HG03354 (cell line): Measurements from ENCODE around the gene DCAKD.

Experiments
- ATAC-seq: cut with Tn5 transposase; IDR thresholded peaks from one replicate; pipeline ENCODE4 v1.9.1; 2021; ENCODE audit warnings: mild to moderate bottlenecking; ENCODE audit not compliant: unreplicated experiment, poor library complexity, severe bottlenecking

DCAKD gene

DNA sequence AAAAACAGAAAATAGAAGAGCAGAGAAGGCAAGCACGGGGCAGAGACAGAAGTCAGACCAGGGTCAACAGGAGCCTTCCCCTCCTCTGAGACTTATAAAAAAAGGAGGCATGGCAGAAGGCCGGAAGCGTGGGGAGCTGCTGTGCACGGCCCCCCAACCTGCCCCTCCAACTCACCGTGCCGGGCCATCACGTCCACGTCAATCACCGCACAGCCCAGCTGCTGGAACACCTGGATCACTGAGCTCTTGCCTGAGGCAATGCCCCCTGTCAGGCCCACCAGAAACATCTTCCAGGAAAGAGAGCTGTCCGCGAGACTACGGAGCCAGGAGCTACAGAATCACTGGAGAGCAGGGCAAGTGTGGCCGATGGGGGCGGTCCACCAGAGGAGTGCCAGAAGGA is 16.8 kb downstream of the DCAKD start:
- no peak for ATAC-seq

DNA sequence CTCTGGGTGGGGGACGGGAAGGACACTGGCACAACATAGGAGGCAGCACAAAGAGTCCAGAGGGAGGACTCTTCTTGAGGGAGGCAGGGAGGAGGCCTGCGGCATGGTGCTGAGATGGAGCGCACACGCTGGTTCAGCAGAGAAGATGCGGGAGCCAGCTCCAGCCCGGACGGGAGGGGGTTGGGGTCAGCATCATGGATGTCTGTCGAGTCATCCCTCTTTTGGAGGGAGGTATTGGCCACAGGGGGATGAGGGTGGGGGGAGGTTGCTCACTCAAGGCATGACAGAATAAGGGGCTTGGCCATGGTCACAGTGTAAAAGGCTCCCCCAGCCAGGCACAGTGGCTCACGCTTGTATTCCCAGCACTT is 19.3 kb downstream of the DCAKD start:
- ATAC-seq, result no peak

GRCh38 chr17:45031231-45032173 is 19.9 kb downstream of the DCAKD start:
- ATAC-seq, result no peak

DNA sequence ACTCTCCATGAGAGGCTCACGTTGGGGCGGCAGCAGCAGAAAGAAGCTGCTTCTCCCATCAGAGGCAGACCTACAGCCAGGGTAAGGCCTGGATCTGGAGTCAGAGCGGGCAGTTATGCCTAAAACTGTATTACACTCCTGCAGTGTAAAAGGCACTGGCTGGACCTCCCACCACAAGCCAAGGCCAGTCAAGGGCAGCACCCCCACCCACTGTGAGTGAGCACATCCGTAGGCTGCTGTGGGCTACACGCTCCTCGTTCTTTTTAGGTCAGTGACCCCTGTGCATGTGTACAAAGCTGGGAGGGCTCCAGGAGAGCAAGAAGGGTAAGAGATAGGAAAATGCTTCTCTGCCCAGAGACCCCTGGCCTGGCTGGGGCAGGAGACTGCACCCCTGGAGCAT is 20.7 kb downstream of the DCAKD start:
- no peak for ATAC-seq

- ATAC-seq, result no peak
These were observed 21.5 kb downstream of the DCAKD start for GRCh38 chr17:45029758-45030423.

GRCh38 chr17:45029096-45029495 is 22.3 kb downstream of the DCAKD start:
- no peak for ATAC-seq

DNA sequence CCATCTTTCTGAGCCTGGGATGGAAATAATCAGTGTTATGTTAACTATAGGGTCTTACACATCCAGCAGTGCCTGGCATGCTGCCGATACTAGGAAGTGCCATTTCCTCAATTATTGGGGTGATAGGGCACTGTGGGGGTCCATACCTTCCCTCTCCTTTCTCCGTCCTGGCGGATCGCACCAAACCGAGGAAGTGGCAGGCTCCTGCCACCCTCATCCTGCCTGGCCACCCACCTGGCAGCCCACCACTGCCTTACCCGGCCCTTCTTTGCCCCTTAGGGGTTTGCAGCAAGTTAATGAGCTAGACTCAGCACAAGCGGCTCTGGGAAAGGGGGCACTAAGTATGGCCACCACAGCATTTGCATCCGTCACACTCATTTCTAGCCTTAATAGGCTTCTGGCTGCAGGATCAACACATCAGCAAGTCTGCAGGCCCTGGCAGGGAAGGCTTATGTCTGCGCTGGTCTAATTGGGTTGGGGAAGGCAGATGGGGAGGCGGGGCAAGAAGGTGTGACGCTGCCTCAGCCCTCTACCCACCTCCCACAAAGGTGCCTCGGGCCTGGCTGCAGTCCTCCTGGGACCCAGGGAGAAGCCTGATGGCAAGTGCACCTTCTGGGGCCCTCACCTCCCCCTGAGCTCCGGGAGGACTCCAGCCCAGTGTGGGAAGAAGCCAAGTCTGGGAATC is 28.6 kb downstream of the DCAKD start:
- ATAC-seq, result no peak

DNA sequence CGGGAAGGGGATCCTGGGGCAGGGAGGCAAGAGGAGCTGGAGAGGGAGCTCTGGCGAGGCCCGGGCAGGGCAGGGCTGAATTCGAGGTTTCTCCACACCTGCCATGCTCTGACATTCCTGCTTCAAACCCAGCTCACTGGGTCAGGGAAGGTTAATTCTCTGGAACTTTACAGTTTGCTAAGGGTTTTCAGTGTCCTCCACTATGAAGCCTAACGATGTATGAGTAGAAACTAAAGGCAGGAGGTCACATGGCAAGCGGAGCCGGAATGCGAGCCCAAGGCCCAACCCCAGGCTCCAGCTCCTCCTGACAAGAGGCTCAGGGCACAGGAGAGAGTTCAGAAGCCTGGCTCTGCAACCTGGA is 29.2 kb downstream of the DCAKD start:
- ATAC-seq, result no peak

- ATAC-seq, result peak; percentile 55
These were observed 29.7 kb downstream of the DCAKD start for GRCh38 chr17:45021607-45022287.

DNA sequence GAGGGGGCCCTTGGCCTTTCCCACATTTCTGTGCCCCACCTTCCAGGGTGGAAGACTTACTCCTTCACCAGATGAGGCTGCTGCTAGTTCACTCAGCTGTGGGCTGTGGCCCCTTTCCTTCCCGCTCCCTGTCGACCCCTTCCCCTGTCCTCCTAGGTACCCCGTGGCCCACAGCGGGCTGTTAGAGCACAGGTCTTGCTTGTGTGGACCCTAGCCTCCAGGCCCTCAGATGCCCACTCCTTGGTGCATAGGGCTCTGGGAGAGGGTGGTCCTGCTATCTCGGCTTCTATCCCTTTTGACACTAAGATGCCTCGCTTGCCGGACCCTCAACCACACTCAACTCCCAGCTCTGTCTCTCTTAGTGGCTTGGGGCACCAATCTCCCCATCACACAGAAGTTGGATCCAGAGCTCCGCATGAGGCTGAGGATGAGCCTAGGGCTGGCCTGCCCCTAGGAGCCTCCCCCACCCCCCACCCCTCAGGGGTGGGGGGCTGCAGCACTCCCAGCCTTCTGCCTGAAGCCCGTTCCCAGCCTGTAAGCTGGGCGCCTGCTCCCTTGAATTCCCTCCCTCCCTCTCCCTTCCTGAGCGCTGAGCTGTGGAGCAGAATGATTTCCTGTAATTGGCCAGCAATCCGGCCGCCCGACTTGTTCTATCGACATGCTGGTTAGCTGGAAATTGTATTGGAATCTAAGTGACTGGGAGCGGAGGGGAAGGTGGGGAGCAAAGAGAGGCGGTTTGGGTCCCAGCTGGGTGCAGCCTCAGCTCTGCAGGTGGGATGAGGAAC is 30.9 kb downstream of the DCAKD start:
- ATAC-seq, result no peak

GRCh38 chr17:45018848-45019711 is 32.4 kb downstream of the DCAKD start:
- no peak for ATAC-seq

DNA sequence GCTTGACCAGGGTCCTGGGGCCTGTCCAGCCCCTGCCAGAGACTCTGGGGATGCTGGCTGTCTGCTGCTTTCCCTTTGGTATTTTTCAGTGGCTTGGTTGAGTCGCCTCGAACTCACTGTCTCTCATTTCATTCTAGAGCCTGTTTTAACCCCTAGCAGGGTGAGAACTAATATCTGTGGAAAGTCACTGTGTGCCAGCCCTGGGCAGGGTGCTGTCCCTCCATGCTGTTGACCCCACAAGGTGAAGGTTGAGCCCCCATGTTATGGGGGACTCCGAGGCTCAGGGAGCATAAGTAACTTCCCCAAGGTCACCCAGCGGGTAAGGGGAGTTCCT is 33.0 kb downstream of the DCAKD start:
- no peak for ATAC-seq

GRCh38 chr17:45016823-45017222 is 34.6 kb downstream of the DCAKD start:
- ATAC-seq, result no peak

DNA sequence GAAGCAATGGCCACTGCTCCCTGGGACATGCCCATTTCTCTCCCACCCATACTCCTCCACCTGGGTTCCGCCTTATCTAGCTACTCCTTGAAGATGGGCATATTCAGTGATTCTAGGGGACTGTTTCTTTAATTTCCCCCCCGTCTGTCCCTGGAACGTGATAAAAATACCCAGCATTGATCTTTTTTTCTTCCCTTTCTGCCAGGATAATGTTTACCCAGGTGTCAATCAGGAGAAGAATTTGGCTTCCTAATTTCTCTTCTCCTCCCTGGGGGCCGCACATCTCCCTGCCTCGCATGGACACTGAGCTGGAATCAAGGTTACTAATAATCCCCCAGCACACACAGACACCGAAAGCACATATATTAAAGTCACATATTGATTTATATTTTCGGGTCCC is 35.2 kb downstream of the DCAKD start:
- ATAC-seq, result no peak

DNA sequence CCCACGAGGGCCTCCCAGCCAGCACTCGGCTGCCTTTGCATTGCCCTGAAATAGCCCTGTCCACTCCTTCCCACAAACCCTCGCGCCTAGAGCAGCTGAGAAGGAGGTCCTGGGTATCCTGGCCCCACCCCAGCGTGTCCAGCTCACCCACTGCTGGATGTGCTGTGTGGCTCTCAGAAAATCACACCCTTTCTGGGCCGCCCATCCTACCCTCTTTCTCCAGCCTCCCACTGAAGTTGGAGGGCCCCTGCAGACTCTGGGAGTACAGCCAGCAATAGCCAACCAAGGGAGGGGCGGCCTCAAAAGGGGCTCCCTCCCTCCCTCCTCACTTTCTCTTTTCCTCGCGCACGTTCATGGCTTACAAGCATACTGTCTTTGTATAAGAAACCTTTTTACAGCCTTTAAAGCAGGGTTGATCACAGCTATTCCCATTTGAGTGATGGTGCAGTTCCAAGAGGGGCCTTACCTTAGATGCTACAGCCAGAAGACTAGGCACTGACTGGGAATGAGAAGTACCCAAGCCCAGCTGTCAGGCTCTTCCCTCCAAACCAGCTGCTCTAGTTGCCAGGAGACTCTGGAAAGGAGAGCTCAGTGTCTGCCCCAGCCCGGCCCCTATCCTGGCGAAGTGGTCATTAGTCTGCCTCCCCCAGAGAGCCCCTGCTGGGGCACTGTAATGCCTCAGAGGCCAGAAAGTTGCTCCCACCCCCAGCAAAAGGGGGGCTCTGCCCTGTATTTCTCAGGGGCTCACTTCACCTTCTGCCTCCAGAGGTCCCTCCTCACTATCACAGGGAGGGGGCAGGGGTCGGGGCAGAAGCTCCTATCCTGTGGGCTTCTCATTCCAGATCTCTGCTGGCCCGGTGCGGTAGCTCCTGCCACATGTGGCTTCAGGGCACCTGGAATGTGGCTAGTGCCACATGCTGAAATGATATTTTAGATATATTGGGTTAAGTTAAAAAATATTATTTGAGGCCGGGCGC is 38.1 kb downstream of the DCAKD start:
- no peak for ATAC-seq

- no peak for ATAC-seq
These were observed 39.7 kb downstream of the DCAKD start for GRCh38 chr17:45011767-45012166.

DNA sequence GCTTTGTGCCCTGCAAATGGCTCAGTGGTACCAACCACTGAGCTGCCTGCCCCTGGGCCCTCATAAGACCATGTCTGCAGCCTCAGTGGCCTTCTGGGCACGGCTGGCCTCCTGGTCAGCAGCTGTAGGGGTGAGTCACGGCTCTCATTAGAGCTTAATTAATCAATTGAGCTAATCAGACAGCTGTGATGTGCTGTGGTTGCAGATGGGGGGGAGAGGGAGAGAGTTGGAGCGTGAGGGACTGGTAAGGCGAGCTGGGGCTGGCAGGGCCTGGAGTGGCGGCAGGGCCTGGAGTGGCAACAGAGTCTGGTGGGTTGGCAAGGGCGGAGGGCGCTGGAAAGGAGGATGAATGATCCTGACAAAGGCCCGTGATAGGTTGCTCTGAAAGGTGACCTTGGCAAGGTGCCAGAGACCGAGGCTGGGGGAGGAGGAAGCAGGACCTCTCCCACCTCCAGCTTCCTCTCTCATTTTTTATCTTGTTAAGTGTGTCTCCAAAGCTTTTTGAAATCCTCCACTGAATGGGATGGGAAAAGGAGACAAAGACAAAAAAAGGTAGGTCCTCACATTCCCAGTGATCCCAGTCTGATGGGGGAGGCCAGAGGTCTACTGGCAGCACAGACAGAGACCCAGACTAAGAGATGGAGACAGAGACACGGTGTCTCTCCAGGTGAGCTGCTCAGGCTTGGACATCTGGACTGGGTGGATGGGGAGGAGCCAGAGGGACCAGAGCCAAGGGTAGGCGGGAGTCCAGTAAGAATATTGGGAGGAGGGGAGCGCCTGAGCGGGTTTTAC is 41.6 kb downstream of the DCAKD start:
- ATAC-seq, result no peak
